Measurements from ENCODE around the gene TSHR.

GRCh38 chr14:81093651-81094050 is 138.2 kb downstream of the TSHR start:
- TF ChIP-seq EZH2 (IDR thresholded peaks at IDR 0.05) (no peak), POLR2AphosphoS5 (IDR thresholded peaks at IDR 0.05; ENCODE audit: borderline replicate concordance, low read depth, low read length) (no peak)

Measured in SK-N-MC (cell line).